HG03575 (cell line): ENCODE results near the gene ADARB2.

Experiments used
- ATAC-seq: cut with Tn5 transposase; IDR thresholded peaks from one replicate; pipeline ENCODE4 v1.9.1; 2021; ENCODE audit not compliant: unreplicated experiment, insufficient number of reproducible peaks, low FRiP score; ENCODE audit errors: extremely low read depth

Gene ADARB2

GRCh38 chr10:1567152-1567551 is 170.2 kb downstream of the ADARB2 start:
- no peak for ATAC-seq

DNA sequence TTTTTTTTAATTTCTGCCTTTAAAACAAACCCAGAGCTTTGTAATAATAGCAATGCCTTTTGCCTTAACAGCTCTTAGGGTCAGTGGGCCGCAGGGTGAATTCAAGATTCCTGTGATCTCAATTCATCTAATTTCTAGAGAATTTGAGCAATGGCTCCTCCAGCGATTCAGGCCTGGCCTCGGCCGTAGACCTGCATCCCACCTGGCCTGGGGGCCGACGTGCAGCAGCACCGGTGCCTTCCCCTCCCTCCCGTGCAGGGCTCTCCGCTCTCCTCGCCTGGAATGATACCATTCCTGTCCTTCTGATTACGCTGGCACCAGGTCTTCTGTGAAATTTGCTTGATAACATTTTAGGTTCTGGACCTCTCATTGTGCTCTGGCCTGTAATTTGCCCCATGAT is 172.5 kb downstream of the ADARB2 start:
- no peak for ATAC-seq

GRCh38 chr10:1563028-1563427 is 174.3 kb downstream of the ADARB2 start:
- no peak for ATAC-seq

DNA sequence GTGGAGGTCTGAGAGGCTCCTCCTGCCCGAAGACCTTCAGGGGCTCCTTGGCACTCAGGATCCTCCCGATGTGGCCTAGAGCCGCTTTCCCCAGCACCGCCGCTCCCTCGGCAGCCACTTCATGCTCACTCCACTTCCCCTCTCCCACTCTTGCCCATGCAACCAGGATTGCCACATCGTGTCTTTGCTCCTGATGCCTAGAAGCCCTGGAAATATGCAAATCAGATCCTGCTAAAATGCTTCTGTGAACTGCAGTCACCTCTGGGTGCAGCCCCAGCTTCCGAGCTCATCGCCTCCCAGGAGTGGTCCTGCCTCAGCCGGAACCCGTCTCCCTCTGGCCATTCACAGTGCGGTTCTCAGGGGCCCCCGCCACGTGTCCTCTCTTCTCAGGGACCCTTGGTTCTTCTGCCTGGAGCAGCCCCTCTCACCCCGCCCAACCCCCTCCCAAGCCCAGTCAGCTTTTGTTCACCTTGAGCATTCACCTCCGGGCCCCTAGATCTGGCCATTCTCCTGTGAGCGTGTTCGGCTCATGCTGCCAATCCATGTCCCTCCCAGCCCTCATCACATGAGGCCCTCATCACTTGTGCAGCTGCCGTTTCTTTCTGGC is 175.5 kb downstream of the ADARB2 start:
- no peak for ATAC-seq

GRCh38 chr10:1560535-1561192 is 176.7 kb downstream of the ADARB2 start:
- no peak for ATAC-seq

DNA sequence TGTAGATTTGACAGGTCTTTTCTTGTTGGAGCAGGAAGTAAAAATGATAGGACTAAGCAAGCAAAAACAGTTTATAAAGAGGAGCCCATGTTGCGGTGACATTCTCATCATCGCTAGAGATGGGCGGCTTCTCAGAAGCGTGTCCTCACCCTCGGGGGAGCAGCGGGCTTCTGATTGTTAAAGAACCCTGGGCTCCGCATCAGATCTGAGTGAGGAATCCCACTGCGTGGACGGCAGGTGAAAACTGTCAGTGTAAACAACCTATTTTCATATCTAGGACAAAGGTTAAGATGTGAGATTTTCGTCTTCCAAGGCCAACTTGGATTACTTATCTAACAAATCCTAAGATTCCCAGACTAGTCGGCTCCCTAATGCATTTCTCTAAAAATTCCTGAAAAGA is 177.6 kb downstream of the ADARB2 start:
- no peak for ATAC-seq

DNA sequence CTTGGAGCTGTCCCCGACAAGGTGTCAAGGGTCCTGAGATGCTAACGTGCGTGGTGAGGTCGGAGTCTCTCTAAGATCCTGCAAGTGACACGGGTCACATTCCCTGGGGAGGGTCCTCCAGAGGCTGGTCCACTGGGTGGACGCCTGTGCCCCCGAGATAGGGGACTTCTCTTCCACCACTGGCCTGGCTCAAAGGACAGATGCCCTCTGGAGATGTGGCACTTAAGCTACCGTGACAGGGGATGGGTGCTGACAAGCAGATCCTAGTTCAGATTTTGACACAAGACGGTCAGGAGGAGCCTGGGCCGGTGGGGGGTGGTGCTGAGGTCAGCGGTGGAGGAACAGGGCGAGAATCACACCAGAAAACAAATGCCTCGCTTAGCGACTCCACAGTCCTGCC is 178.0 kb downstream of the ADARB2 start:
- ATAC-seq: no peak

DNA sequence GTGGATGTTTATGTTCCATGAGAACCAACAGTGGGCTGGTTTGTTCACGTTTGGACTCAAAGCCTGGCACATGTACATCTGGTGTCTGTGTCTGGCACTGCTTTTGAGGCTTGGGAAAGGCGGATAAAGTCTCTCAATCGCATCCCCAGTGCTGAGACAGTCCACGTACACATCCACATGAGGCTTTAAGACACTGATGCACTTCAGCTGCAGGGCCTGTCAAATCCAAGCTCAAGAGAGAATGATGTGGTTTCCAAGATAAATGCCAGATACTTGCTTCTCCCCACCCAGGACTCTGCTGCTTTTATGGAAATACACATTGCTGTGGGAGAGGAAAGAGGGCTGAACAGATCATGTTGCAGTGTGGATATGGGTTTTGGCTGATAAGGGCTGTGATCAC is 178.4 kb downstream of the ADARB2 start:
- no peak for ATAC-seq

- no peak for ATAC-seq
These were observed 180.2 kb downstream of the ADARB2 start for GRCh38 chr10:1557081-1557480.

DNA sequence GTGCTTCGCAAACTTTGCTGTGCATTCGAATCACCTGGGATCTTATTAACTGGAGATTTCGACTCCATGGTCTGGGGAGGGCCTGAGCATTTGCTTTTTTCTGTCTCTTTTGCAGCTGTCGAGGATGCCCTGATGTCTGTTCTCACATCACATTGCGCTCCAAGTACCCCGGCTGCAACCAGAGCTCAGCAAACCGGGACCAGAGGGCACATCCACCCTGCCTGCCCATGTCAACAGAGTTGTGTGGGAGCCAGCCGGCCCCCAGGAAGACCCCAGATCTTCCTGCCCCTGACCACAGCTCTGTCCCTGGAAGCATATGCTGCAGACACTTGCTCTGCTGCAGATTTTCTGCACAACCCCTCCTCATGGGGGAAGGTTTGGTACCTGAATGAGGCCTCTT is 180.8 kb downstream of the ADARB2 start:
- no peak for ATAC-seq

DNA sequence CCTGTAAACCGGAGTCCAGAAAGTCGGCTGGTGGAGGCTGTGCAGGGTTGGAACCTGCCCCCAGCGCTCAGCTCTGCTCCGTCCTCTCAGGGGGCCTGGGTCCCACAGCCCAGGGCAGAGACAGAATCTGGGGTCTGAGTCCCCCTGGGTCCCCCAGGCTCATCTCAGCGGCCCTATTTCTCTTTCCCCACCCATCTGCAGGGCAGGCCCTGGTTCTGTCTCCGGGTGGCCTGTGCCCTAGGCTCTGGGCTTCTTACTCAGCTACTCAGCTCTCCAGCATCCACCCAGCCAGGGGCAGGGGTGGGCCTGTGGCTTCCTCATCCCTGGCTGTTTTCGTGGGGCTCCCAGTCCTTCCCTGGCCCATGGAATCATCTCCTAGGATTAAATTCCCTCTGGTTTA is 183.4 kb downstream of the ADARB2 start:
- ATAC-seq: no peak

GRCh38 chr10:1552881-1553670 is 184.2 kb downstream of the ADARB2 start:
- no peak for ATAC-seq

GRCh38 chr10:1552406-1552805 is 184.9 kb downstream of the ADARB2 start:
- no peak for ATAC-seq

DNA sequence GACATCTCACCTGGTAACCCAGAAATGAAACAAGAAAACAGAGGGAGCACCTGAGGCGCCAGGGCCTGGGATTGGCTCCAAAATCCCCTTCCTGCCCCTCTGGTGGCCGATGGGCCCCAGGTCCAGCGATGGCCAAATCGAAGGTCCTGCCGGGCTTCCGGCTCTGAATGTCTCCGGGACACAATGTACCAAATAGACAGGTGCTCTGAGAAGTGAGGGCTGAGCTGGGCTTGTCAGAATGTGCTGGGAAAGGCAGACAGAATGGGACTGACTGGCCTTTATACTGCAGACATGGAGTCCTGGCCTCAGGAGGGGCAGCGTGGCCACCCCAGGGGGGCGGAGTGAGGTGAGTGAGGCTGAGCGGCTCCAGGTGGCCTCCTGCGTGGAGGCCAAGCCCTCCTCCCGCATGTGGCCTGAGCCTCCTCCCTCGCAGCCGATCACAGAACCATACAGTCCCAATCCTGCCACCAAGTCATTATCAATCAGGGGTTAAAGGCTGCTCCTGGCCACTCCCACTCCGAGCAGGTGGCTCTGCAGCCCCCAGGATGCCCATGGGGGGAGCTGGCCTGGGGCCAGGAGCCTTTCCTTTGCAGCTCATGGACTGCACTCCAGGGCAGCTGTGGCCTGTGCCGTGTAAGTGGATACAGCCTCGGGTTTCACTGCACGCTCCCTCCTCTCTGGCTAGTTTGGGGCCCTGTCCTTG is 185.5 kb downstream of the ADARB2 start:
- no peak for ATAC-seq

GRCh38 chr10:1550616-1551015 is 186.7 kb downstream of the ADARB2 start:
- no peak for ATAC-seq

GRCh38 chr10:1550291-1550595 is 187.1 kb downstream of the ADARB2 start:
- ATAC-seq: no peak

- ATAC-seq: no peak
These were observed 187.6 kb downstream of the ADARB2 start for GRCh38 chr10:1549591-1550290.

DNA sequence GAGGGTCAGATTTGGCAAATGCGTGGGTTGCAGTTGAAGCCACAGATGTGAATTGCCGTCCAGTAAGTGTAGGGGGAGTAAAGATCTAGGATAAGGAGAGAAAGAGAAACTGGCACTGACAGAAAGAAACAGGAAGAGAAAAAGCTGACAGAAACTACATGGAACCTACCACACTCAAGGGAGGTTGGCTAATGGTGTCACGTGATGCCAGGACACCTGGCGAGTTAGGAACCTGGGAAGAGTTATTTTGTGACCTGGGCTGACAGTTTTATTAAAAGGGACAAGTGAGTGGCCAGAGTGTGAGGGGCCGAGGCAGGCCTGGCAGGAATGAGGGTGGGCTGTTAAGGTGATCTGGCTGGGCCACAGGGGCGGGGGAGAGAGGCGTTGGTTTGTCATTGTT is 188.7 kb downstream of the ADARB2 start:
- no peak for ATAC-seq

GRCh38 chr10:1548146-1548545 is 189.2 kb downstream of the ADARB2 start:
- ATAC-seq: no peak
